NOMO-1 treated with DMSO at 0.1 percent for 48 hours (cell line): ENCODE data around the gene C1R.
"Not testable (repeated sequence)": the region's sequence is repeated elsewhere in the genome, so short reads cannot be mapped to it uniquely, and the experiment has no call there.

Experiments used
- DNase-seq: peaks from one replicate; lab custom pipeline; 2025; ENCODE audit not compliant: unreplicated experiment; lab: John Stamatoyannopoulos, UW

The C1R gene

DNA sequence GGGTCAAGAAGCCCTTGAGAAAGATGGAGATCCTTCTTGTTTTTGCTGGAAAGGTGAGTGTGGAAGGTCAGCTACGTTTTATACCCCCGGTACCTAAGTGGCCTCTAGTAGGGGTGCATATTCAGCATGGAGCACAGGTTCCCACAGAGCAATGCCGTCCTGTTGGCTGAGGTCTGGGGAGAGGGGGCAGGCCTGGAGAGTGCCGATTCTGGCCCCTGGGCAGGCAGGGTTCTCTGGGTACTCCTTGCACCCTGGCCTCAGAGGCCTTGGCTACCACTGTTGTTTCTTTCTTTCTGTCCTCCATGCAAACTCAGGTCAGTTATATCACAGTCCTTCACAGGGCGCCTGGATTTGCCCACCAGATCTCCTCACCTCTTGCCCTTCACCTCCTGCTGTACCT, 27.9 kb upstream of the C1R start:
- DNase-seq: no peak

DNA sequence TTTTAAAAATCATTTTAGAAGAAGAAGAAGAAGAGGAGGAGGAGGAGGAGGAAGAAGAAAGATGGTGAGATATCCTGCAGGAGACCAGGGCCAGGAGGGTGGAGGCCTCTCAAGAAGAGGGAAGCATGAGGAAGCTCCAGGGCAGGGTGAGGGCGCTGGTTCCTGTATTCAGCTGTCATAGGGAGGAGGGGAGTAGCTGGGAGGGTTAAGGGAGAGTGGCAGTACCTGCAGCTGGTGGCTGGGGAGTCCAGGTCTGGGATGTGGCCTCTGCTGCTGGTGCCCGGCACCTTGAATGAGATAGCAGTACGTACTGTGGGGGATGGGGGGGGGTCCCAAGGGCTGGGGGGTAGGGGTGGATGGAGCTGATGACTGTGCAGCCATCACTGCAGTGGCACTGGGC, 26.6 kb upstream of the C1R start:
- no peak for DNase-seq

DNA sequence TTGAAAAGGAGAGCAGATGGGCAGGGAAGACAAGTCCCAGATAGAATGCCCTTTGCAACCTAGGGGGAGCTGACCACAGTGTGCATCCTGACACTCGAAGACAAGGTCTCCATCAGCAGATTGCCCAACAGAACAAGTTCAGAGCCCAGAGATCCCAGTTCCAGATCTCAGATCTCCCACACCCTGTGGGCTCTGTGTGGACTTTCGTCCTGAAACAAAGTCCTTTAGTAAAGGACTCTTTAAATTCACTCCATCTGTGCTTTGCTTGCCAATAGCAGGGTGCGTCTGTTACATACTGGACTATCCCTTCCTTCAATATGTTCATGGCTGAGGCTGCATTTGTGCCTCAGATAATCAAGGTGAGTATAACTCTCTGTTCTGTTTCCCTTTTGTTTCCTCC, 25.4 kb upstream of the C1R start:
- no peak for DNase-seq

DNA sequence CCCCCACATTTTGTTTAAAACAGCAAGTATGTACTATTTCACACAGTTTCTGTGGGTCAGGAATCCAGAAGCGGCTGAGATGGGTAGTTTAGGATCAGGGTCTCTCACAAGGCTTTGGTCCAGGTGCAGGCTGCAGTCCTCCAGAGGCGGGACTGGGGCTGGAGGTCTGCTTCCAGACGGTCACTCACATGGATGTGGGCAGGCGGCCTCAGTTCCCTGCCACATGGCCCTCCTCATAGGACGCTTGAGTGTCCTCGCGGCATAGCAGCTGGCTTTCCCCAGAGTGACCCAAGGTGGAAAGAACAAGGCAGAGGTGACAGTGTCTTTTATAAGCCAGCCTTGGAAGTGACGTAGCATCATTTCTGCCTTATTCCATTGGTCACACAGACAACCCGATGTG, 24.7 kb upstream of the C1R start:
- no peak for DNase-seq

DNA sequence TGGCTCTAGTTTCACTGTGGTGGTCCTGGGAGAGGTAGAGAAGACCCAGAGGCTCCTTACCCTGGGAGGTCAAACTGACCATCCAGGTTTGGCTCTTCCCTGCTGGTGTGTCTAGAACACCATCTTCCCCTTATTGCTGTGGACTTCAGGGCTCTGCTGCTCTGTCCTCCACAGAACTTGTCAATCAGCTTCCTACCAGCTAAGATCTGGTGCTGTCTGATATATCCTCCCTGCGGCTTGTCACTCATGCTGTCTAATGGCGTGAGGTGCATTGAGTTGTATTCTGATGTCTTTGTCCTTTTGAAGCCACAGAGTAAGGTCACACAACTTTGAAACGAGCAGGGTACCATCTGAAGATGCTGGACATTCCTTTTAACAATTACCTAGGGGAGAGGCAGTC, 24.0 kb upstream of the C1R start:
- no peak for DNase-seq

DNA sequence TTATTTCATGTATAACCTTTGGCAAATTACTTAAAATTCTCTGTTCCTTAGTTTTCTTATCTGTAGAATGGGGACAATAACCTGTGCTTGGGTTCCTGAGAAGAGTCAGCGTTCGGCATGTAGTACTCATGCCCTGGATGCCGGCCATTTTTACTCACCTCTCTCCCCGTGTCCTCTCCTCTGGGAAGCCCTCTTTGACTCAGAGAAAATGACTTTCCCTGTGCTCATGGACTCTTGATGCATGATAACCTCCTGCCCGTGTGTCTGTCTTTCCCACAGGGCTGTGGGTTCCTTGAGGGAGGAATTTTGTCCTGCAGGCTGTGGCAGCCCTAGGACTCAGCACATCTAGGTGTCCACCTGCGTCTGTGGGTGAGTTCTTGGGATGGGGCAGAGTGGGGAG, 22.6 kb upstream of the C1R start:
- no peak for DNase-seq

DNA sequence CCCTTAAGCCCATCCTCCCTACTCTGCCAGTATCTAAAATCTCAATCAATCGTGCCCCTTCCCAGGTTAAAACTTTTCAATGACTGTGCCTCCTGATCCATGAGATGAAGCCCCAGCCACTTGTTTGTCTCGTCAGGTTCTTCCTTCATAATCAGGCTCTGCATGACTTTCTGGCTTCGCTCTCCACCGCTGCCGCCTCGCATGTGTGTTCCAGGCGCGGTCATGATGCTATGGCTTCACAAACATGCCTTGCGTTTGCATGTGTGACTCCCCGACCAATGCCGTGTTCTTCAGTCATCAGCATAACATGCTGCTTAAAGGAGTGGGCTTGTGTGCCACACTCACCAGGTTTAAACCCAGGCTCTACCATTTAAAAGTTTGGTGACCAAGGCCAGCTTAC, 21.8 kb upstream of the C1R start:
- no peak for DNase-seq

DNA sequence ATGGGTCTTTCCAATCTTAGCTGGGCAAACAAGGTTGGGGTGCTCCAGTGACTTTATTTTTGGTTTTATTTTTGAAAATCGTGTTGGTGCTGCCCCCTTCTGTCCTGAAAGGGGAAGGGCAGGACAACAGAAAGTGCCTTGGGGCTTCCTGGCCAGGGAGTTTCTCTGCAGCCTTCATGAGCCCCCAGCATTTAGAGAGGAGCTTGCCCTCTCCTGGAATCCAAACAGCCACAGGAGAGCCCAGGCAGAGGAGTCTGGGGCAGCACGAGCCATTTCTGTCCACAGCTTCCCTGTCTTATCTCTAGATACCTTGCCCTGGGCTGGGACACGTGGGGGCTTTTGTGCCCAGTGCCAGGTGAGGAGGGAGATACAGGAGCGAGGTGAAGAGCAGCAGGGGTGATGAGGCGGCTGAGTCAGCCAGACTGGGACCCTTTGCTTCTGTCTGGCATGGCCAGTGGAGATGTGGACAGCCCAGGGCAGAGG, 21.2 kb upstream of the C1R start:
- DNase-seq: peak; percentile 27

DNA sequence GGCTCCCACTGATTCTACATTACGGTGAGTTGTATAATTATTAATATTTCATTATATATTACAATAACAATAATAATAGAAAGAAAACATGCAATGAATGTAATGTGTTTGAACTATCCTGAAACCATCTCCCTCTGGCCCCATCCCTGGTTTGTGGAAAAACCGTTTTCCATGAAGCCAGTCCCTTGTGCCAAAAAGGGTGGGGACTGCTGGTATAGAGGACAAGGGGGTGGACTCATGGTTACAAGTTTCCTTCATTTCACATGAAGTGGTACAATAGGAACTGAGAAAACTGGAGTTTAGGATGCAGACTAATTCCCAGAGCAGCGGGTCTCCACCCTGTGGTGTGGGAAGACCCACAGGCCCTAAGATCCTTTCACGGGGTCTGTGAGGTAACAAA, 19.8 kb upstream of the C1R start:
- no peak for DNase-seq

DNA sequence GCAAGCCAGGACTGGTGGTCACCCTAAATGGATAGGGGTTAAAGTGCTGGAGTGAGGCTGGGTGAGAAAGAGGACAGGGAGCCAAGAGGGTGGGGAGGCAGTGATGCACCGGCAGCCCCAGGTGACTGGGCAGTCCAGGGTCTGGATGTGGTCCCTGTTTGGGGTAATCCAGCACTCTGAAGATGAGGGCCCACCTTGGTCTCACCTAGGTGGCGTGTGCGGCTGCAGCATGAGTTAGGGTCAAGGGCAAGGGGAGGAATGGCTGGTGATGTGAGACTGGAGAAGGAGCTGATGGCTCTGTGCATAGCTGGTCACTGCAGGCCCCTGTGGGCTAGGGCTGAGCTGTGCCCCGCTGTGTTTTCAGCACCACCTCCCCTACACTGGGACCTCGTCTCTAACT, 18.4 kb upstream of the C1R start:
- no peak for DNase-seq

DNA sequence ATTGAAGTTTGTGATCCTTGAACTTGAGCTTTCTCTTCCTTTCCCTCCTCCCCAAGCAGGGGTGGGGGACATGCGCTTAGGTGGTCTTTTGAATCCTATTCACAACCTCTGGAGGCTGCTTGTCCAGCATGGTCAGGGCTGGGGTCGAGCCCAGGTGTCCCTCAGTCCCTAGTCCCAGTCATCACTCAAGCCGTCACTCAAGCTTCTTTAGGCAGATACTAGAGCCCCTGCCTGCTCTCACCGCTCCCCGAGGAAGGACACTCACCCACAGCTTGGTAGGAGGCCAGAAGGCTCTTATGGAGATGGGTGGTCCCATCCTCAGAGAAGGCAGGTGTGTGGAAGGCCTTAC, 17.3 kb upstream of the C1R start:
- DNase-seq: no peak

DNA sequence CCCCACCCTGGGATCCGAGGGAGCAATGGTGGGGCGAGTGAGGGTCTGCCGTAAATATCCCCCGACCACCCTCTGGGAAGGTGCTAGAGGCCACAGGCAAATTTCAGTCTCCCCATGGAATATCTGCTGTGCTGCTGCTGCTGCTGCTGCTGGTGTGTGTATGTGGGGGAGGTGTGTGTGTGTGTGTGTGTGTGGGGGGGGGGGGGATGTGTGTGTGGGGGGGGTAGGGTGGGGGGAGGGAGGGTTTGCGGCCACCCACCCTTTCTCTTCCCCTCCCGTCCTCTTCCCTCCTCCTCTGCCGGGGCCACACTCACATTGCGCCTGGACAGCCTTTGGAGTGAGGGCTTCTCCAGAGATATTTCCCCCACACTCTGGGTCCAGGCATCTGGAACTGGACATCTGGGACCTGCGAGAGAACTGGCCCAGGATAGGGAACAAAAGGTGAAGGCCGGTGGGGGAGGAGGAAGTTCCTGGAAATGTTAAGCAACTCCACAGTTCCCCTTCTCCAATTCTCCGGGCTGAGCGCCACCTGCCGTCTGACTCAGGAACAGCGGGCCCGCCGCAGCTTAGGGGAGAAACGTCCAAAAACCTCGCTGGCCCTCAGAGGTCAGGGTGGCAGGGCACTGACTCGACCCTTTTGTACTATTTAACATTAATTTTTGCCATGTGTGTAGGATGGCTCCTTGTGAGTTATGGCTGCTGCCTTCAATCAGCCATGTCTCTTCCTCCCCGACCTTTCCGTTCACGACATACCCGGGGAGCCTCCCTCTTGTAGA, 16.7 kb upstream of the C1R start, which contains the start of gene C1RL:
Gene C1RL, minus strand, starts transcription at position 419 of the 776 bp plus-strand sequence. Its CDS starts 34 bp downstream, at position 385.
- peak; percentile 79 for DNase-seq

DNA sequence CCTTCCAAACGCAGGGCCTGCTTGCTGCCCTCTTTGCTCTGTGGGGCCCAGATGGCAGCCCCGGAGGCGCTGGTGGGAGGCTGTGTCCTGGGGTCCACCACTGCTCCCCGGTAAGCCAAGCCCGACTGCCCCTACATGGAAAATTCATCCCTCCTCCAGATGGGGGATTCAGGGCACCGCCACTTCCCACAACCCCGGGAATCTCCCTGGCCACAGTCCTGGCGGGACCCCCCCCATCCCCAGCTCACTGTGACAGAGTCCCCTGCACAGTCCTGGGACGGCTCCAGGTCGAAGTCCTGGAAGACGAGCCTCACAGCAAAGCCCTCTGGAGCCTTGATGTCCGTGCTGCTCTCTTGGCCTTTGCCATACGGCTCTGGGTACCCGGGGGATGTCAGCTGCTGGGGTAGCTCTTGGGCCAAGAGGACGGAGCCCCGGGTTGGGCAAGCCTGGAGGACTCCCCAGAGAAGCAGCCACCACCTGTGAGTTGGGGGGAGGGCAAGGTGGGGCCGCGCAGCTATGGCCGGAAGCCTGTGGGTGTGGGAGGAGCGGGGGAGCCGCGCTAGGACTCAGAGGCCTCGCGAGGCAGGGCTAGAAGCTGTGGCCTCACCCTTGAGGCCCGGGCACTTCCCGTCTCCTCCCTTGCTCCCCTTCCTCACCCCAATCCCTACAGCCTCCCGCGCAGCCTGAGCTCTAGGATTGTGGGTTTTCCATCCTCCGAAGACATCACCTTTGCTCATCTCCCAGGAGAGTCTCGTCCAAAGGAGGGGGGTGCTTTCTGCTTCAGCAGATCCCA, 16.0 kb upstream of the C1R start:
- peak; percentile 72 for DNase-seq

DNA sequence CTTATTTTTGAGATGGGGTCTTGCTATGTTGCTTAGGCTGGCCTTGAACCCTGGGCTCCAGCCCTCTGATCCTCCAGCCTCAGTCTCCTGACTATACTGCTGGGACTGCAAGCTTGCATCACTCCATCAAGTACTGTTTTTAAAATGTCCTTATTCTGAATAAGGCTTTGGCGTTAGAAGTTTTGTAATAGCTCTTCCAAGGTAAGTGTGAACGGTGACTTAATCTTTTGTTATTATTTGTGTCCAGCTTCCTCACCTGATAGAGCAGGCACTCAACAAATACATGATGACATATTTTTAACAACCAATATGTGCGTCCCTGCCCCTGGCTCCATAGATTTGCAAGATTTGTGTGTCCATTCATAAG, 15.4 kb upstream of the C1R start:
- DNase-seq: peak; percentile 56

DNA sequence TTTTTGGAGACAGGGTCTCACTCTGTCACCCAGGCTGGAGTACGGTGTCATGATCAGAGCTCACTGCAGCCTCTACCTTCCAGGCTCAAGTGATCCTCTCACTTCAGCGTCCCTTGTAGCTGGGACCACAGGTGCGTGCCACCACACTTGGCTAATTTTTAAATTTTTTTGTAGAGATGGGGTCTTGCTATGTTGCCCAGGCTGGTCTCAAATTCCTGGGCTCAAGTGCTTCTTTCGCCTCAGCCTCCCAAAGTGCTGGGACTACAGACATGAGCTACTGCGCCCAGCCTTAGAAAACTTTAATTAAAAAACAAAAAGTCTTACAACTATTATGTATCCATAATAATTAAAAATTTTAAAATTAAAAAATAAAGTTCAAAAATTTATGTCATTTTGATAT, 14.9 kb upstream of the C1R start:
- DNase-seq: not testable (repeated sequence)

DNA sequence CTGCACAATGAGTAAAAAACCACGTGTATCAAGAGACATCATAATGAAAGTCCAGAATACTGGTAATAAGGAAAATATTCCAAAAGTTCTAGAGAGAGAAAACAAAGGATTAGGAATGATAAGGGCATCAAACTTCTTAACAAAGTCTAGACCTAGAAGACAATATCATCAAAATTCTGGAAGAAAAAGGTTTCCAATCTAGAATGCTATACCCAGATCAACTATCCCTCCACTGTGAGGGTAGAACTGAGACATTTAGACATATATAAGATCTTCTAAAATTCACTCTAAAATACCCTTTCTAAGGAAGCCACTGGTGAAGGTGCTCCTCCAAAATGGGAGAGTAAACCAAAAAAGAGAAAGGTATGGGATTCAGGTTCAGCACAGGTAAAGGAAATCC, 13.8 kb upstream of the C1R start:
- DNase-seq: no peak

DNA sequence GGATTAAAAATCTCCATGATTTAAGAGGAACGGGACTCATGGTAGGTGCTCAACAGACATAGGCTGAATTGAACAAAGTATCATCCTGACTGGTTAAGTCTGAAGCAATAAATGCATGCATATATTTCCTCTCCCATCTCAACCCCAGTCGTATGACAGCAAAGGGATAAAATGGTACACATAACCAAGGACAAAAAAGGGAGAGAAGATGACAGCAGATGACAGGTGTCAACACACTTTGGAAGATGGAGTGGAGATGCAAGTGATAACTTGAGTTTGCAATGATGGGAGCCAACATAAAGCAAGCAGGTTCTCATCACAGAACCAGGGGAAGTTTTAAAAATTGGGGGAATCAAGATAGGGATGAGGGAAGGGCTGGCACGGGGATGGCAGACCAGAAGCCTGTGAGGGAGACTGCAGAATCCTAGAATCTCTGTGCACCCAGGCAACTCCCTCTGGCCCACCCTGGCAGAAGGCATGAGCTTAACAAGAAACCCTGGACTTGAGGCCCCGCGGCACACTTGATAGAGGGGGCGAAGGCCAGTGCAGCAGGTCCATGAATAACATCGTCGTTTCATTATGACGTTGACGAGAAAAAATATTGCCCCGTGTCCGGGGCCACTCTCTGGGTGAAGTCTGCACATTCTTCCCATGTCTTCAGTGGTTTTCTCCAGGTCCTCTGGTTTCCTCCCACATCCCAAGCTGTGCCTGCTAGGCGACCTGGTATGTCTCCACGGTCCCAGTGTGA, 11.8 kb upstream of the C1R start:
- no peak for DNase-seq

DNA sequence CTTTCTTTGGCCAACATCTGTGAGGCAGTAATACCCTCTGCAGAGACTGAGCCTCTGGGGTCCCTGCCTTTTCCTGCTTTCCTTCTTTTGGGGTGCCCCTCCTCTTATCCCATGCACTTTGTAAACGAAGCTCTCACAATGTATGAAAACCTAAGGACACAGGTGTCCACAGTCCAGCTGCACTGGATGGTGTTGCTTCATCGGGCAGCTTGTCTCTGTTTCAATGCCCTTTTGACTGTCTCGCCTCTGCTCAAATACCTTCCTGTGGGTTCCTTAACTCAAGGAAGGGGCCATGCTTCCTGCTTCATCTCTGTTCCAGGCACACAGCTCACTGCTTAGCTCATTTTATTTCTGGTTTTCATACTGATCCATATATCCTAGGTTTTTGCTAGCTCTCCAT, 10.3 kb upstream of the C1R start:
- DNase-seq: no peak

DNA sequence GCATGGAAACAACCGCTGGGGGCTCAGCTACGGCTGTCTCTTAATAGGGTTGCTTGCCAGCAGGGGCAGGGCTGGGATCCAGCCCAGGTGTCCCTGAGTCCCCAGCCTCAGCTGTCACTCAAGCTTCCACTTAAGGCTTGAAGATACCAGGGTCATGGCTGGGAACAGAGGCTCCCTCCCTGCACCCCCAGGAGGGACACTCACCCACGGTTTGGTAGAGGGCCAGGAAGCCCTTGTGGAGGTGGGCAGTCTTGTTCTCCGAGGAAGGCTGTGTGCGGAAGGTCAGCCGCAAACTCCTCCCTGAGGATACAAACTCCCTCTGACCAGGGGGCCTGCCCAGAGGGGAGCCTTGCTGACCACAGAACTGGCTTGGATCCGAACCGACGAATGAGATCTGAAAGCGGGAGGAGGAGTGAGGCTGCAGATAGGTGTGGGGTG, 9.5 kb upstream of the C1R start:
- DNase-seq: no peak

DNA sequence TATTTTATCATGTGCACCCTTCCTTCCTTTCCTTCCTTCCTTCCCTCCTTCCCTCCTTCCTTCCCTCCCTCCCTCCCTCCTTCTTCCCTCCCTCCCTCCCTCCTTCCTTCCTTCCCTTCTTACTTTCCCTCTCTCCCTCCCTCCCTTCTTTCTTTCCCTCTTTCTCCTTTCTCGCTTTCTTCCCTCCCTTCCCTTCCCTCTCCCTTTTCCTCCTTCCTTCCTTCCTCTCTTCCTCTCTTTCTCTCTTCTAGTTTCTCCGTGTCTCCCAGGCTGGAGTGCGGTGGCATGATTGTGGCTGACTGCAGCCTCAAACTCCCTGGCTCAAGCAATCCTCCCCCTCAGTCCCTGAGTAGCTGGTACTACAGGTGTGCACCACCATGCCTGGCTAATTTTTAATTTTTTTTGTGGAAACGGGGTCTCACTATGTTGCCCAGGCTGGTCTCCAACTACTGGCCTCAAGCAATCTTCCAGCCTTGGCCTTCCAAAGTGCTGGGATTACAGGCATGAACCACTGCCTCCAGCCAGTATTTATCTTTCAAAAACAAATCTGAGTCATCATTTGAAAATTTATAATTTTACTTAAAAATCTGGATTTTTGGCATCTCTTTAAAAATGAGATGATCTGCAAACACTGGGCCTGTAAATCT, 8.9 kb upstream of the C1R start:
- DNase-seq: no peak

DNA sequence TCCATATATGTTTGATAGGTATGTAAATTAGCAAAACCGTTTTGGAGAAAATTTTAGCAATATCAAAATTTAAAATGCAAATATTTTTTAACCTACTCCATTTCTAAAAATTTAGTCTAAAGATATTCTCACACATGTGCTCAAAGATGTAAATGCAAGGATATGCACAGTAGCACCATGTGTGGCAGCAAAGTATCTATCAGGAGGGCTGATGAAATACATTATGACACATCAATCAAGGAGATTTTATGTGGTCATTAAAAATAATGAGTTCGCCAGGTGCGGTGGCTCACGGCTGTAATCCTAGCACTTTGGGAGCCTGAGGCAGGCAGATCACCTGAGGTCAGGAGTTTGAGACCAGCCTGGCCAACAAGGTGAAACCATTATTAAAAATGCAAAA, 8.0 kb upstream of the C1R start:
- DNase-seq: no peak
